GM21360 (cell line): Measurements from ENCODE around the gene EFCAB6.

ENCODE experiments used
- ATAC-seq: cut with Tn5 transposase; IDR thresholded peaks from one replicate; pipeline ENCODE4 v1.9.1; 2021; ENCODE audit warnings: mild to moderate bottlenecking, moderate library complexity; ENCODE audit not compliant: unreplicated experiment

Gene EFCAB6

GRCh38 chr22:43592476-43592875 lies 219.6 kb downstream of the EFCAB6 start:
- ATAC-seq = no peak

GRCh38 chr22:43591380-43591779 lies 220.7 kb downstream of the EFCAB6 start:
- ATAC-seq = no peak

GRCh38 chr22:43587574-43587973 lies 224.5 kb downstream of the EFCAB6 start:
- no peak for ATAC-seq

GRCh38 chr22:43583501-43583900 lies 228.6 kb downstream of the EFCAB6 start:
- ATAC-seq = no peak

GRCh38 chr22:43582394-43582793 lies 229.7 kb downstream of the EFCAB6 start:
- ATAC-seq = no peak

- no peak for ATAC-seq
Observed at GRCh38 chr22:43580271-43580750, 231.8 kb downstream of the EFCAB6 start.

GRCh38 chr22:43574738-43575137 lies 237.4 kb downstream of the EFCAB6 start:
- ATAC-seq = no peak

- no peak for ATAC-seq
Observed at GRCh38 chr22:43572710-43573109, 239.4 kb downstream of the EFCAB6 start.

GRCh38 chr22:43571181-43571580 lies 240.9 kb downstream of the EFCAB6 start:
- ATAC-seq = no peak

GRCh38 chr22:43570531-43571165 lies 241.5 kb downstream of the EFCAB6 start:
- no peak for ATAC-seq

GRCh38 chr22:43569111-43569510 lies 243.0 kb downstream of the EFCAB6 start:
- ATAC-seq = no peak

GRCh38 chr22:43567691-43568324 lies 244.3 kb downstream of the EFCAB6 start:
- ATAC-seq = no peak

- no peak for ATAC-seq
Observed at GRCh38 chr22:43566561-43567332, 245.4 kb downstream of the EFCAB6 start.

GRCh38 chr22:43566021-43566420 lies 246.1 kb downstream of the EFCAB6 start:
- ATAC-seq = no peak

- ATAC-seq = no peak
Observed at GRCh38 chr22:43564859-43565258, 247.2 kb downstream of the EFCAB6 start.

GRCh38 chr22:43563571-43563970 lies 248.5 kb downstream of the EFCAB6 start:
- ATAC-seq = no peak

GRCh38 chr22:43562843-43563242 lies 249.3 kb downstream of the EFCAB6 start:
- ATAC-seq = no peak

GRCh38 chr22:43561415-43562178 lies 250.5 kb downstream of the EFCAB6 start:
- ATAC-seq = no peak

GRCh38 chr22:43560651-43561050 lies 251.5 kb downstream of the EFCAB6 start:
- no peak for ATAC-seq

GRCh38 chr22:43555561-43556515 lies 256.3 kb downstream of the EFCAB6 start:
- no peak for ATAC-seq
